Nephron progenitor cell (in vitro differentiated cells): Measurements from ENCODE around the gene C1QTNF5.

Source experiments
- DNase-seq: peaks from one replicate; pipeline ENCODE4 v3.0.0; 2021
- H3K27ac Mint-ChIP-seq: 2 replicates; pipeline ENCODE4 v1.8.0; 2021; ENCODE audit warnings: mild to moderate bottlenecking, moderate library complexity, mixed read lengths
- H3K27me3 Mint-ChIP-seq: 2 replicates; pipeline ENCODE4 v1.8.0; 2021; ENCODE audit warnings: mild to moderate bottlenecking, low read depth, mixed read lengths; ENCODE audit not compliant: poor library complexity
- H3K36me3 Mint-ChIP-seq: 2 replicates; pipeline ENCODE4 v1.8.0; 2021; ENCODE audit warnings: low read depth, mixed read lengths
- H3K4me1 Mint-ChIP-seq: 2 replicates; pipeline ENCODE4 v1.8.0; 2021; ENCODE audit warnings: mixed read lengths
- H3K4me3 Mint-ChIP-seq: 2 replicates; pipeline ENCODE4 v1.8.0; 2021; ENCODE audit warnings: mild to moderate bottlenecking, moderate library complexity, mixed read lengths
- H3K9me3 Mint-ChIP-seq: 2 replicates; pipeline ENCODE4 v1.8.0; 2021; ENCODE audit warnings: mild to moderate bottlenecking, moderate library complexity, mixed read lengths
- CTCF ChIP-seq: fragments of 200-600 bp; sonication (generic); IDR thresholded peaks from 2 replicates; pipeline ENCODE4 v1.5.0; 2021; ENCODE audit warnings: antibody characterized with exemption

Gene C1QTNF5

GRCh38 chr11:119377112-119377901 is 36.6 kb upstream of the C1QTNF5 start:
- Mint-ChIP-seq H3K27me3 (peaks cover 22% of the 10 kb centered on the region), H3K4me1 (peaks cover 48% of the 10 kb centered on the region), H3K9me3 (no peaks in the 10 kb centered on the region), H3K4me3 (no peak overlapping the region), H3K27ac (no peak overlapping the region), H3K36me3 (no peaks in the 10 kb centered on the region)
- DNase-seq: no peak
- no peak for TF ChIP-seq CTCF

GRCh38 chr11:119376197-119376847 is 35.6 kb upstream of the C1QTNF5 start:
- DNase-seq: no peak
- H3K4me3 Mint-ChIP-seq: peak overlapping the region; percentile 54
- TF ChIP-seq CTCF: no peak
- no peaks in the 10 kb centered on the region for H3K9me3 Mint-ChIP-seq
- peaks cover 26% of the 10 kb centered on the region for H3K27me3 Mint-ChIP-seq
- H3K27ac Mint-ChIP-seq: peak overlapping the region; percentile 29
- H3K4me1 Mint-ChIP-seq: peaks cover 58% of the 10 kb centered on the region
- H3K36me3 Mint-ChIP-seq: no peaks in the 10 kb centered on the region

- H3K27me3 Mint-ChIP-seq: peaks cover 26% of the 10 kb centered on the region
- H3K36me3 Mint-ChIP-seq: no peaks in the 10 kb centered on the region
- no peak for DNase-seq
- no peak for TF ChIP-seq CTCF
- H3K4me1 Mint-ChIP-seq: peaks cover 65% of the 10 kb centered on the region
- H3K27ac Mint-ChIP-seq: peak overlapping the region; percentile 29
- H3K4me3 Mint-ChIP-seq: no peak overlapping the region
- H3K9me3 Mint-ChIP-seq: no peaks in the 10 kb centered on the region
Measured at GRCh38 chr11:119375337-119376196, 34.9 kb upstream of the C1QTNF5 start.

GRCh38 chr11:119374632-119375336 is 34.1 kb upstream of the C1QTNF5 start:
- H3K4me3 Mint-ChIP-seq: no peak overlapping the region
- no peak for DNase-seq
- no peak overlapping the region for H3K27ac Mint-ChIP-seq
- H3K4me1 Mint-ChIP-seq: peaks cover 73% of the 10 kb centered on the region
- TF ChIP-seq CTCF: no peak
- H3K36me3 Mint-ChIP-seq: no peaks in the 10 kb centered on the region
- peaks cover 26% of the 10 kb centered on the region for H3K27me3 Mint-ChIP-seq
- no peaks in the 10 kb centered on the region for H3K9me3 Mint-ChIP-seq

GRCh38 chr11:119373921-119374631 is 33.4 kb upstream of the C1QTNF5 start:
- Mint-ChIP-seq H3K27ac (no peak overlapping the region), H3K4me3 (no peak overlapping the region), H3K9me3 (no peaks in the 10 kb centered on the region), H3K36me3 (no peaks in the 10 kb centered on the region), H3K4me1 (peaks cover 76% of the 10 kb centered on the region), H3K27me3 (peaks cover 23% of the 10 kb centered on the region)
- TF ChIP-seq CTCF: peak; percentile 87
- DNase-seq: peak; percentile 86
